ENCODE measurements around the gene SBSN.

SBSN gene

DNA sequence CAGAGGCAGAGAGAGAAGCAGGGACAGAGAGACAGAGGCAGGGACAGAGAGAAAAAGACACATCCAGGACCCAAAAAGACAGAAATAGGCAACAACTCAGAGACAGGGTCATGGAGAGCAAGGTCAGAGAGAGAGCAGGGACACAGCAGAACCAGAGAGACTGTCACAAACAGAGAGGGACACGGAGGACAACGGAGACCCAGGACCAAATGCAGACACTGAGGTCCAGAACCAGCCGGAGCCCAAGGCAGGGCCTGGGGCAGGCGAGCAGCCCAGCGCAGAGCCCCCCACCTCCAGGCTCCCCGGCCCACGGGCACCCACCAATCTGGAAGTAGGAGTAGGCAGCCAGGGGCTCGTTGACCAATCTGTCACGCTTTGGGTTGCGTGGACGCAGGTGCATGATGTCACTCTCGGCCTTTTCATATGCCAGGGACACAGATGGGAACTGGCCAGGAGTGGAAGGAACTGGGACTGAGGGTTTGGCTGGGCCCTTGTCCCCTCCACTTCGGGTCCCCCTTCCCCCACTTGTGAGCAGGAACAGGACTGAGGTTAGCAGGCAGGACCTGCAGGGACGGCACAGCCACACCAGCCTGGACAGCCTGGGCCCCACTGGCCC is 25.4 kb upstream of the SBSN start:
- DNase-seq = no peak

DNA sequence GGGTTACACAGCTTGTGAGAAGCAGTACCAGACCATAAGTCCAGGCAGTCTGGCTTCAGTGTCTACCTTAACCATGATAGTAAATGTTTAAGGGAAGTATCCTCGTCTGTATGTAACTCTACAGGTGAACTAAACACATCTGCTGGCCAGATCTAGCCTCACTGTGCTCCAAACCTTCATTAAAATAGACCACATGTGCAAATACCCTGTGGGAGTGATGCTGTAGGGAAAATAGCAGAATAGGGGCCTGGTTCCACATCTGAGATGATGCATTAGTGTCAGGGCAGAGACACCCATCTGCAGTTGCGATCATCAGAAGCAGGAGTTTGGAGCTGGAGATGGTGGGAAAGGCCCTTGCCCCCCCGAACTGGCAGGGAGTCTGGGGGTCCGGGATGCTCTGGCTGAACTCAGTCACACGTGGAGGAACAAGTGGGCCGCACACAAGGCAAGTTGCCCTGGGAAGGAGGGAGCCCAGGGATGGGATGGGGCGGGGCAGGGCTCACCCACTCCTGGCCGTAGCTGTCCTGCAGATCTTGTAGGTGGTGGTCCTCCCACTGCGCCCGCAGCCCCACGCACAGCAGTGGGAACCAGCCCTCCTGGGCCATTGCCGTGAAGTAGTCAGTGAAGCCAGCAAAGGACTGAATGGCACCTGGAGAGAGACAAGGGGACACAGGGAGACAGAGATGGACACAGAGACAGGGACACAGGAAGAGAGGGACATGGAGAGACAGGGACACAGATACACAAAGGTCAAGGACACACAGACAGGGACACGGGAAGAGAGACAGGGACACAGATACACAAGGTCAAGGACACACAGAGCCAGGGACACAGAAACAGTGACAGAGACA is 24.6 kb upstream of the SBSN start:
- no peak for DNase-seq

DNA sequence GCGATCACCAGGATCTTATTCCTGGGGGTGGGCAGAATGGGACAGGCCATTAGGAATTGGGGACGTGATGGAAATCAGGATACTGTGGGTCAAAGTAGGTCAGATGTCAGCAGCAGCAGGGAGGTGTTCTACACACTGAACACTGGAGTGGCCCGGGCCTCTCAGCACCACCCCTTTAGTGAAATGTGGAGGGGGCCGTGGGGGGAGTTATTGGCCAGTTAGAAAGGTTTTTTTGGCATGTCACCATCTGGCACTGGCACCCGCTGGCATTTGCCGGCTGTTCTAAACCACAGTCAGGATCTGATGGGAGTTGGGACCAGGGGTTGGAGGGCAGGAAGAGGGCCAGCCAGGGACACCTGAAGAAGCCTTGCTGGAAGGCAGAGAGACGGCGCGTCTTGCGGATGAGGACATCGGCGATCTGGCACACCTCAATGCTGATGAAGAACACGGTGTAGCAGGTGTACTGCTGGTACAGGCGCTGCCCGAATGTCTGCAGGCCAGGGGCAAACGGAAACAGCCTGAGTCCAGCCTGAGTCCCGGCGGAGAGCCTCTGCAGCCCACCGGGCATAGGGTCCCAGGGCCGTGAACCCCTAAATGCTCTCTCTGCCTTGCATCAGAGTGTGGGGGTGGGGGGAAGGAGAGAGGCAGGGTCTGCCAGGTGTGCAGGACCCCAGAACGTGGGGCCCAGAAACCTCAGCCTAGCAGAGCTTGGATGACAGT is 23.1 kb upstream of the SBSN start:
- DNase-seq = no peak

DNA sequence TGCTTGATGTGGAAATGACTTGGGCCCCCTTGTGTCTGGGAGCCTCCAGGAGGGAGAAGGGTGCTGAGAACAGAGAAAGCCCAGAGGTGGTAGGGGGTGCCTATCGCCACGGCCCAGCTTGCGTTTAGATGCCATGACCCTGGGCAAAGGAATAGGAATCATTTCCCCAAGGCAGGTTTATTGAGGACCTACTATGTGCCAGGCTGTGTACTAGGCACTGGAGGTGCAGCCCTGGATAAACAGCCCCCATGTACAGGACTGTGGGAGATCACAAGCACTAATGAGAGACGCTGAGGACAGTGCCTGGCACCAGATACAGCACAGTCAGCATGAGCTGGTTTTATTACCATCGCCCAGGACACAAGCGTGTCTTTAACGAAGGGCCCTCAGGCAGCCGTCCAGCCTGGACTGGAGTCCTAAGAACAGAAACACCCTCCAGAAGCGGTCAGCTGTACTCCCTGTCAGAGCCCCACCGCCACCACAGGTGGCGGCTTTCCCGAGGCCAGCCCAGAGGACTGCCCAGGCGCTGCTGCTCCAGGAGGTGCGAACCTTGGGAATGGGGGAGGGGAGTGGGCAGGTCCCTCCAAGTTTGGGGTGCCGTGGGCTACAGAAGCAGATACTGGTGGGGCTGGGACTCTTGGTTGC is 21.9 kb upstream of the SBSN start:
- no peak for DNase-seq

DNA sequence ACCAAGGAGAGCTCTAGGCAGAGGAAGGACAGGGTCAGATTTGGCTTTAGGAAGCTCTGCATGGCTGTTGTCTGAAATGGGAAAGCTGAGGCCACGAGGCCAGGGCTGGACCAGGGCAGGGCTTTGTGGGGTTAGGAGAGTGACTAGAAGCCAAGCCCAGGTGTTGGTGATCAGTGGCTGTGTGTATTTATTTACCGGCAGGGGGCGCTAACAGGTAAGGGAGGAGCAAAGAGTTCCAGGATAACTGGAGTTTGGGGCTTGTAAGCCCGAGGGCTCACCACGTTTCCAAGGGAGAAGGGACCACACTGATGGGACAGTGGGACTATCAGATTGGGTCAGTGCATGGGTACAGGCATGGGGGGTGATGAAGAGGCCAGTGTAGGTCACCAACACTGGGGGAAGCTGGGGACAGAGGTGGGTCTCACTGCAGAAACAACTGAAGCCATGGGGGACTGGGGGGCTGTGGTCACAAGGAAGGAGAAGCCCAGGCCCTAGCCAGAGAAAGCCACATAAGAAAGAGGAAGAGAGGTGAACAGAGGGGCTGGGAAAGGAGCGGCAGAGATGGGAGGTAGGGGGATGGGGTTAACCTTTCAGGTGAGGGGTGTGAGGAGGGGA is 21.2 kb upstream of the SBSN start:
- DNase-seq = peak; percentile 62

DNA sequence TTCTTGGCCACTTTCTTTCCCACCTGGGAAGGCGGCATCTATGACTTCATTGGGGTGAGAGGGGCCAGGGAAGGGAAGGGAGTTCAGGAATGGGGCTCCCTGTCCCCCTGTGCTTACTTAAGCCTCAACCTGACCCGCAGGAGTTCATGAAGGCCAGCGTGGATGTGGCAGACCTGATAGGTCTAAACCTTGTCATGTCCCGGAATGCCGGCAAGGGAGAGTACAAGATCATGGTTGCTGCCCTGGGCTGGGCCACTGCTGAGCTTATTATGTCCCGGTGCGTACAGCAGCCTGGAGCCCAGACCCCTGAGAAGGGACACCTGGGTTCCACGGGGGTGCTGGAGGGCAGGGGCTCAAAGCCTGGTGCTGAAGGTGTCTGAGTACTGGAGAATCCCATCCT is 18.4 kb upstream of the SBSN start:
- no peak for DNase-seq

DNA sequence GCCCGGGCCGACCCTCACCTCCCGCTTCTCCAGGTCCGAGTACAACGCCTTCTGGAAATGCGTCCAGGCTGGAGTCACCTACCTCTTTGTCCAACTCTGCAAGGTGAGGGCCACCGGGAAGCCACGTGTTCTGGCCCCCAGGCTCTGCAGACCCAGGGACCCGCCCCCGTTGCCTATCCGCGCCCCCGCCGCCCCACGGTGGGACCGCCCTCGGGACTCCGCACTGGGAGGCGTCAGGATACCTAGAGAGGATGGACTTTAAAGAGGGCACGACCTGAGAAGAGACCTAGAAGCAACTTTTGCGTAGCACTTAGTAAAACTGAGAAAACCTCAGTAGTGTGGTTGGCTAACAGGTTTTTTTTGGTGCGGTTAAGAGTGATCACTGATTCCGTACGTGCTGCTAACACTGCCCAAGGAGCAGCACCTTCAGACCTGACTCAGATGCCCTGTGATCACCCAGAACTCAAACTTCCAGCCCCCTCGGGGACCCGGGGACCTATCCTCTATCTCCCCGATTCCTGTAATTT is 17.8 kb upstream of the SBSN start:
- DNase-seq = peak; percentile 89

DNA sequence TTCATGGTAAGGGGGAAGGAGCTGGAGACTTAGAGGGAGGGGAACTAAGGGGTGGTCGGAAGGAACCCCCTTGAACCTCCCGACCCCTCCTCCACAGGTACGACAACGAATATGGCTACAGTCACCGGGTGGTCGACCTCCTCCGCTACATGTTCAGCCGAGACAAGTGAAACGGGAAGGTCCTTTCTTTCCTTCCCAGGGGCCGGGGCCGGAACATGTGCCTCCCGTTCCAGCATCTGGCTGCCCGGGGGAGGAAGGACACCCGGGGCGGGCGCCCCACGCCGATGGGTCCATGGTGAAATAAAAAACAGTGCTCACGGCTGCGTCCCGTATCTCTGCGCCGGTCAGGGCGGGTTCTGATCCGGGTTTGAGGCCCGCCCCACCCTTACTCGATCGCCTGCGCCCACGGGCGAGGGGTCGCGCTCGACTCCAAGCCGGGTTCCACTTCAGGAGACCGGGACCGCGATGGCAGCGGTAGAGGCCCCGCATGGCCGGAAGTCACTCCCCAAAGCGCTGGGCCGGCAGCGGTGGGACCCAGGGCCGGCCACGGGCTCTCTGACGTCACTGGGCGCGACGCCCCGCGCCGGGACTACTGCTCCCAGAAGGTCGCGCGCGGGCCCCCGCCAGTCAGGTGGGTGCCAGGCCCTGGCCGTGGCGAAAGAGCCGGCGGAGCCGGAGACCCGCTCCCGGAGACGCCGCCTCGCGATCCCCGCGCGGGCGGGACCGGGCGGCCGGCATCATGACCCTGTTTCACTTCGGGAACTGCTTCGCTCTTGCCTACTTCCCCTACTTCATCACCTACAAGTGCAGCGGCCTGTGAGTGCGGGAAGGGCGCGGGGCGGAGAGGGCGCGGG is 17.1 kb upstream of the SBSN start, which contains the start of gene TMEM147:
Gene TMEM147 (plus strand): TSS at position 626 of the 854 bp plus-strand sequence. CDS start 114 bp downstream, at position 740.
- DNase-seq = peak; percentile 93

DNA sequence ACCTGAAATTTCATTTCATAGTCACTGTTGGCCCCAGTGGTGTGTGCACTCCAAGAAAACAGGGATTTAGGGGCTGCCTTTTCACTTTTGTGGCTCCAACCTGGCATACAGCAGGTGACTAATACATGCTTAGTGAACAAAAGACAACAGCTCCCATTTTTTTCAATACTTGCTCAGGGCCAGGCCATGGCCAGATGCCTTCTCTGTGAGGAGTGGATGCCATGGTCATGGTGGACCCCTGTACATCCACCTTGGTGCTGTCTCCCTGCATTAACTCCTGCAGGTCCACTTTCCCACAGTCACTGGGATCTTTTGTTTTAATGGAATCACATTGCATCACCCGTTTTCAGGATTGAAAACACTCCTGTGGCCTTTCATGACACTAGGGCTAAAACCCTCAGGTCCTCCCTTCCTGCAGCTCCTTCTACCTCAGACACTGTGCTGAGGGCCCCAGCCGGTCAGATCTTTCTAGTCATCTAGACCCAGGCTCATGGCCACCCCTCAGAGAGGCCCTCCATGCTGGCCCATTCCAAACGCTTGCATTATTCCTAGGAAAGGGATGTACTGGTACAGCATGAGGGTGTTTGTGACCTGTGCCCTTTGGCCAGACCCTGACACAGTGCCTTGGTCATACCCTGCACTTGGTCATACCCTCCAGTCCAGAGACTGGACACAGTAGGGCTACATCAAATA is 16.1 kb upstream of the SBSN start:
- DNase-seq = no peak

DNA sequence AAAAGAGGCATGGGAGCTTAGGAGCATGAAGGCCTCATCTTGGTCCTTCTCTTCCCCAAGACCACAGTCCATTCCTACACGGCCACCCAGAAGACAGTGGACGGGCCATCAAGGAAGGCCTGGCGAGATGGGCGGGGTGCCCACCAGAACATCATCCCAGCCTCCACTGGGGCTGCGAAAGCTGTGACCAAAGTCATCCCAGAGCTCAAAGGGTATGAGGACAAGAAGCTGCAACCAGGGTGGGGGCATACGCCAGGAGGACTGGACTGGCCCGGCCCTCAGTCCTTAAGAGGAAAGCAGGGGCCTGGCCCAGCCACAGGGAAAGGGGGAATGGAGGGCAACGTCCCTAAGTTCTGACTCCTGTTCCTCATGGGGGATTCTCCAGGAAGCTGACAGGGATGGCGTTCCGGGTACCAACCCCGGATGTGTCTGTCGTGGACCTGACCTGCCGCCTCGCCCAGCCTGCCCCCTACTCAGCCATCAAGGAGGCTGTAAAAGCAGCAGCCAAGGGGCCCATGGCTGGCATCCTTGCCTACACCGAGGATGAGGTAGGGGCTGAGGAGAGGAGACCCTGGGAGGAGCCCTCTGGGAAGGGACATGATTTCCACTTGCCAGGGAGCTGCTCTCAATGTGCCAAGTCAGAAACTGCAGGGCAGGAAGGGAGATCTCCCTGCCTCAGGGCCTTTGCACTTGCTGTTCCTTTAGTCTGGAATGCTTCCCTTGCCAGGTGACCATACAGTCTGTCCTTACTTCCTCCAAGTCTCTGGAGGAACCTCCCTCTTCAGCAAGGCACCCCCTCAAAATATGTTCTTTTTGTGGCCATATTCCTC is 15.4 kb upstream of the SBSN start:
- DNase-seq = no peak

DNA sequence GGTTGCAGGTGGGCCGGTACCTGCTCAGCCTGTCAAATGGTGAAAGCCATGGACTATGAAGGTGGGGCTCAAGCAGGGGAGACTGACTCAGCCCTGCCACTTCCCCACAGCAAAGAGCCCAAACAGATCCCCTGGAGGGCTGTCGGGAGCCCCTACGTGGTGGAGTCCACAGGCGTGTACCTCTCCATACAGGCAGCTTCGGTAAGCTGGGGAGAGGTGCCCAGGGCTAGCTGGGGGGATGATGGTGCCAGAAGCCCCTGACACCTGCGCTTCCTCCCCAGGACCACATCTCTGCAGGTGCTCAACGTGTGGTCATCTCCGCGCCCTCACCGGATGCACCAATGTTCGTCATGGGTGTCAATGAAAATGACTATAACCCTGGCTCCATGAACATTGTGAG is 14.1 kb upstream of the SBSN start:
- no peak for DNase-seq

DNA sequence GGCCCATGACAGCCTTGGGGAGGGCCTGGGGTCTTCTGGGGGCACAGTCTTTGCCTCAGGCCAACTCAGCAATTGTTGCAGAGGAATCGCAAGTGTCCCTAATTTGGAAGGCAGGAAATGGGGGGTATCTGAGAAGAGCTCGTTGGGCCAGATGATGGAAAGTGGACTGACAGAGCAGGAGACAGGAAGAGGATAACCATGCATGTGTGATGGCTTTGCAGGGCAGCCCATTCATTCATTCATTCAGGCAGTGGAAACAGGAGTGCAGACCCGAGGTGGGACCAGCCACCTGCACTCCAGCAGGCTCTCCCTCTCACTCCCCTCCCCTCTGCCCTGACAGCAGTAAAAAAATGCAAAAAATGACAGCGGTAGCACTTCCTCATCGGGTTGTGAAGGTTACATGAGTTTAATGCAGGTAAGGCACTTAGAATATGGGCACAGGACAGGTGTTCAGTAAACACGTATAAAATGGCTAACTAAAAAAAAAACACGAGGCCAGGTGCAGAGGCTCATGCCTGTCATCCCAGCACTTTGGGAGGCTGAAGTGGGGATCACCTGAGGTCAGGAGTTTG is 12.3 kb upstream of the SBSN start:
- no peak for DNase-seq

DNA sequence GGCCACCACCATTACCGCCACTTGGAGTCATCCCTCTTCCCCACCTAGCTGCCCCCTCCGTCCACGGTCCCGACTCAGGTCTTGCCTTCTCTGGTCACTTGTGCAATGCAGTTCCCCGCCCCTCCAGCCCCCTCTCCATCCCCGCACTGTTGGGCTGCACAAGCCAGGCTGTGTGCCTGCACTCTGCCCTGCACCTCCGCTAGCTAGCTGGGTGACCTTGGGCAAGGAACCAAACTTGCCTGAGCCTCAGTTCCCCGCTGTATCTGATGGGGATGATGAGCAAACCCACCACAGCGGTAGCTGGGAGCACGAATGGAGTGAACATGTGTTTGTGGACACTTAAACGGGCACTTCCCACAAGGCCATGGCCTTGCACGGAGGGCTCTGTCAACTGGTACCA is 11.7 kb upstream of the SBSN start:
- DNase-seq = no peak

DNA sequence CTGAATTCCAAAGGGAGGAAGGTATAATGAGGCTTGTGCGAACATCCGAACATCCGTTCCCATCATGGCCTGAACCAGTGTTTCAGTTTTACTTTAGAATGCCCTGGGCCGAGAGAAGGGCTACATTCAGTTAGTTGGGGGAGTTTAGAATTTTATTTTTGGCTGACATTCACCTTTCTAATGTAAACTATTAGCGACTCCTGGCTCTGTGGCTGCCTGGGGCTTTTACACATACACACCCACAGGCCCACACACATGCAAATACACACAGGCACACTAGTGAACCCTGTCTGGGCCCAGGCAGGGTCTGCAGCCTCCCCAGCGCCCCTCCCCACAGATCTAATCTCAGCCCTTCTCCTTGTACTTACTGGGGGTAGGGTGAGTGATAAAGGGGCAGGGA is 11.2 kb upstream of the SBSN start:
- DNase-seq = no peak

DNA sequence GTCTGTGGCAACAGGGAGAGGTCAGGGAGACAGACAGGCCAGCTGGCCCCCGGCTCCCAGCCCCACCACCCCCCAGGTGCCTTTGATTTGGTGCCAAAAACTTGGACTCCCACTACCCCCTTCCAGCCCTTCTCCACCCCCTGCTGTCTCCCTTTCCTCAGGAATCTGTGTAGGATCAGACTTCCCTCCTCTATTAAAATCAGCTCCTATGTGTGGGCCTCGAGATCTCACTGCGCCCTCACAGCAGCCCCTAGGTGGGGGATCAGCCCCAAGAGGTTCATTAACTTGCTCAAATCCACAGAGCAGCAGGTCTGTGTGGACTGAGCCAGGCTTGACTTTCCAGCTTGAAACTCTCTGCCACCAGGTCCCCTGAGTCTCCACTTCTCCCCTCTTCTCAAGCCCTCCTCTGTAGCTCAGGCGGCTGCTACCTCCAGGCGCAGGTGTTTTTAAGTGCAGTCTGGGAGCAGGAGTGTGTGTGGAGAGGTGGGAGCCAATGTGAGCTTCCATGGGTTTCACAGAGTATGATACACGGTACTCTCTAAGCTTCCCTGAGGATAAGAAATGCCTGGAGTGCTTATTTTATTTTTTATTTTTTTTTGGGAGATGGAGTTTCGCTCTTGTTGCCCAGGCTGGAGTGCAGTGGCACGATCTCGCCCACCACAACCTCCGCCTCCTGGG is 6.8 kb upstream of the SBSN start:
- DNase-seq = no peak

DNA sequence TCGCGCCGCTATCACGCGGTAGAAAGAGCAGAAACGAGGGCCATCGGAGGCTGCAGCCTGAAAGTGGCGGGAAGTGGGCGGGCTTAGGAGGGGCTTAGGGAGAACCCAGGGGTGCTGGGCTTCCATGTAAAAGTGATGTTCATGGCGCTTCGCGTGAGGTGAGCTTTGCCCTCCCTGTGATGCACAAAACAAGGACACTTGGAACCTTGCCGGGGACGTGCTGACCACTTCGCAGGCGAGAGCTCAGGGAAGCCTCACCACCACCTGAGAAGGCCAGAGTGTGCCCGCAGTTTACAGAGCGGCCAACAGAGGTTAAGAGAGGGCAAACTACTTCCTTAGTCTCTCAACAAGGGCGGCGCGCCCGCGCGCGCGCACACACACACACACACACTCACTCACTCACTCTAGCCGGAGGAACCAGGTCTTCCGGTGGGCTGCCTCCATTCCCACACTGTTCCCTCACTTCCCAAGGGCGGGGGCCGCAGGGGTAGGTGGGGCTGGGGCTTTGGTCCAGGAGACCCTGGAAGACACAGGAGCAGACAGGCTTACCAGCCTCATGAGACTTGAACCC is 5.8 kb upstream of the SBSN start:
- peak; percentile 51 for DNase-seq

DNA sequence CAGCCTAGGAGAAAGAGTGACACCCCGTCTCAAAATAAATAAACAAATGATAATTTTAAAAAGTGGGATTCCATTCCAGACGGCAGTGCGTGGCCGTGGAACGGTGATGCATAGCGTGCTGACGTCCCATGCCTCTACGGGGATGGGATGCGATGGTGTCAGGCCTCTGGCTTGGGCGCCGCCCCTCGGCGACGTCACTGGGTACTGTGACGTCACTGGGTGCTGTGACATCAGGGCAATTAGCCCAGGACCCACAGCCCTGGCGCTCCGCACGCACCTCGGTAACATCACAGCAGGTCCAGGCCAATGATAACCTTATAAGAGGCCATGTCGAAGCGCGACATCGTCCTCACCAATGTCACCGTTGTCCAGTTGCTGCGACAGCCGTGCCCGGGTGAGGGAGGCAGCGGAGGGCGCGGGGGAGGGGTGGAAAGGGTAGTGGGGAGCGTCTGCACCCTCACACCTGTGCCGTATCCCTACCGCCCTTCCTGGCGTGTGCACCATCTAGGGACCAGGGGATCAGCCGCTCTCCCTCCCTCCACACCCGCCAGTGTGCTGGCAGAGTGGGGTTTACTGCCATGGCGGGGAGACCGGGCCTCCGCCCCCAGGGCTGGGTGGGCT is 5.2 kb upstream of the SBSN start, which contains the start of gene GAPDHS:
Gene GAPDHS (plus strand): TSS at position 256 of the 621 bp plus-strand sequence. CDS start 72 bp downstream, at position 328.
- no peak for DNase-seq

DNA sequence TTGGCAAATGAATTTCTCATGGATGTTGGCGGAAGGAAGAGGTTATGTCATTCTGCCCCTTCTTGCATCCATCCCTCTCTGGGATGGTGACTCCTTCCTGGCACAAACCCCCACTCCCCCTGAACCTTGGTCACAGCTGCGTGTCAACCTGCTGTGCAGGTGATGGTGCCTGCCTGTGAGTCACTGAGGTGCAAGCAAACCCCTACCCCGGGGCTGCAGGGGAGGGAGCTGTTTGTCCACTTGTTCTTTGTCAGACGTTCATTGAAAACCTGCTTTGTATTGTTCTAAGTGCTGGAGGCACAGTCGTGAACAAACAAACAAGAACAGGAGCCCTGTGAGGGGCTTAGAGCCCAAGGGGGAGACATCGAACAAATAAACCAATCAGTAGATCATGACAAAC is 3.2 kb upstream of the SBSN start:
- DNase-seq = no peak
